Body of pancreas (tissue), 4 donors: Measurements from ENCODE around the gene PKNOX2.

Experiments used
- POLR2A ChIP-seq, 3 donors: fragments of 450-650 bp; IDR thresholded peaks; one replicate each; pipeline ENCODE4 v1.6.1; 2016; ENCODE audit warnings: antibody characterized with exemption in 3 of 3, mild to moderate bottlenecking in 2 of 3
- TF ChIP-seq, protein P1 (sequence below), 7 experiments: fragments of 450-650 bp in 4 of 7; fragments of 200-600 bp in 3 of 7; sonication (generic) in 3 of 7; IDR thresholded peaks; one replicate each; pipeline ENCODE4 v1.5.1; 2016 to 2019; ENCODE audit warnings: antibody characterized with exemption in 7 of 7

DNA sequence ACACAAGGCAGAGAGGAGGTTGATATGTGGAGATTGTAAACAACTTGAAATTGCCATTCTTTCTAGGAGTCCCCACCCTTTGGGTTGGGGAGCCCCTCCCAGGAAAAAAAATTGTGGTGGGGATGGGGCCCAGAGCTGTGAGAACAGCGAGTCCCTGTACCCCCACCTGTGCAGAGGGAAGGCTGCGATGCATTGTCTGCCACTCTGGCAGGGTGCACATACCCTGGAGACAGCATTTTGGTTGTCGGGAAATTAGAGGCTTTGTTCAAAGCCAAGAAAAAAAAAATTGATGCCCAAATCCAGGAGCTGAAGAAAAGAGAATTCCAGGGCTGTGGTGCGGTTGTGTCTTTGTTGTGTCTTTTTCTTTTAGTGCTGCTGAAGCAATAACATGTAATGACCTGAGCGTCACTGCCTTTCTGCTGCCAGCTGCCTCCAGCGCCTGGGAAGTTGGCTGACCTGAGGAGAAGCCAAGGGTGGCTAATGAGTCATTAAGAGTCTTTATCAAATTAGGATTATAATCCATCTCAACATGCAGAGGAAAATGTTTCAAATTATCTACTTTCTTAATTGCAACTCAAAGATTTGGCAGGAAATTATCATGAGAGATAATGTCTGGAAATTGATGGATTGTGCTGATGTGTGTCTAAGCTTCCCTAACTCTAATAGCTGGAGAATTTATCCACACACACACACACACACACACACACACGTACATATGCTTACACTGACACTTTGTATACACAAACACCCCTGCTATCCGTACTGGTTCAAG lies 8.0 kb upstream of the PKNOX2 start:
- TF ChIP-seq, protein P1, sequence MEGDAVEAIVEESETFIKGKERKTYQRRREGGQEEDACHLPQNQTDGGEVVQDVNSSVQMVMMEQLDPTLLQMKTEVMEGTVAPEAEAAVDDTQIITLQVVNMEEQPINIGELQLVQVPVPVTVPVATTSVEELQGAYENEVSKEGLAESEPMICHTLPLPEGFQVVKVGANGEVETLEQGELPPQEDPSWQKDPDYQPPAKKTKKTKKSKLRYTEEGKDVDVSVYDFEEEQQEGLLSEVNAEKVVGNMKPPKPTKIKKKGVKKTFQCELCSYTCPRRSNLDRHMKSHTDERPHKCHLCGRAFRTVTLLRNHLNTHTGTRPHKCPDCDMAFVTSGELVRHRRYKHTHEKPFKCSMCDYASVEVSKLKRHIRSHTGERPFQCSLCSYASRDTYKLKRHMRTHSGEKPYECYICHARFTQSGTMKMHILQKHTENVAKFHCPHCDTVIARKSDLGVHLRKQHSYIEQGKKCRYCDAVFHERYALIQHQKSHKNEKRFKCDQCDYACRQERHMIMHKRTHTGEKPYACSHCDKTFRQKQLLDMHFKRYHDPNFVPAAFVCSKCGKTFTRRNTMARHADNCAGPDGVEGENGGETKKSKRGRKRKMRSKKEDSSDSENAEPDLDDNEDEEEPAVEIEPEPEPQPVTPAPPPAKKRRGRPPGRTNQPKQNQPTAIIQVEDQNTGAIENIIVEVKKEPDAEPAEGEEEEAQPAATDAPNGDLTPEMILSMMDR (IDR thresholded peaks at IDR 0.05), result no peak
- no peak for TF ChIP-seq POLR2A (IDR thresholded peaks at IDR 0.05)
